ENCODE data around the gene SLC7A6.

GRCh38 chr16:68246666-68247065 is 17.7 kb upstream of the SLC7A6 start:
- TF ChIP-seq, protein P1, sequence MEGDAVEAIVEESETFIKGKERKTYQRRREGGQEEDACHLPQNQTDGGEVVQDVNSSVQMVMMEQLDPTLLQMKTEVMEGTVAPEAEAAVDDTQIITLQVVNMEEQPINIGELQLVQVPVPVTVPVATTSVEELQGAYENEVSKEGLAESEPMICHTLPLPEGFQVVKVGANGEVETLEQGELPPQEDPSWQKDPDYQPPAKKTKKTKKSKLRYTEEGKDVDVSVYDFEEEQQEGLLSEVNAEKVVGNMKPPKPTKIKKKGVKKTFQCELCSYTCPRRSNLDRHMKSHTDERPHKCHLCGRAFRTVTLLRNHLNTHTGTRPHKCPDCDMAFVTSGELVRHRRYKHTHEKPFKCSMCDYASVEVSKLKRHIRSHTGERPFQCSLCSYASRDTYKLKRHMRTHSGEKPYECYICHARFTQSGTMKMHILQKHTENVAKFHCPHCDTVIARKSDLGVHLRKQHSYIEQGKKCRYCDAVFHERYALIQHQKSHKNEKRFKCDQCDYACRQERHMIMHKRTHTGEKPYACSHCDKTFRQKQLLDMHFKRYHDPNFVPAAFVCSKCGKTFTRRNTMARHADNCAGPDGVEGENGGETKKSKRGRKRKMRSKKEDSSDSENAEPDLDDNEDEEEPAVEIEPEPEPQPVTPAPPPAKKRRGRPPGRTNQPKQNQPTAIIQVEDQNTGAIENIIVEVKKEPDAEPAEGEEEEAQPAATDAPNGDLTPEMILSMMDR (IDR thresholded peaks at IDR 0.05), result no peak
- TF ChIP-seq ZFX (IDR thresholded peaks at IDR 0.05; ENCODE audit: borderline replicate concordance), result no peak
